Lower lobe of right lung (tissue), 2 donors: ENCODE measurements around the gene PARP1. TPM values are rescaled to one million over a fixed set of nuclear protein-coding genes. Genes with fewer than 3 reads are reported as not detected.

ENCODE experiments used
- ATAC-seq, 2 donors: fragments of 200-7000 bp; cut with Tn5 transposase; one replicate each; pipeline ENCODE4 v1.9.1; 2020 to 2022; ENCODE audit warnings: mild to moderate bottlenecking in 2 of 2, moderate library complexity in 2 of 2
- DNase-seq: peaks from one replicate; pipeline ENCODE4 v3.0.0-alpha.2; 2020
- H3K27ac ChIP-seq: fragments of 200-600 bp; one replicate; pipeline ENCODE4 v1.8.0; 2022
- H3K27me3 ChIP-seq: fragments of 200-600 bp; one replicate; pipeline ENCODE4 v1.8.0; 2022; ENCODE audit warnings: low read depth
- H3K36me3 ChIP-seq: fragments of 200-600 bp; one replicate; pipeline ENCODE4 v1.8.0; 2022; ENCODE audit warnings: mild to moderate bottlenecking
- H3K4me1 ChIP-seq: fragments of 200-600 bp; one replicate; pipeline ENCODE4 v1.8.0; 2022
- H3K4me3 ChIP-seq: fragments of 200-600 bp; one replicate; pipeline ENCODE4 v1.8.0; 2022; ENCODE audit warnings: mild to moderate bottlenecking
- H3K9me3 ChIP-seq: fragments of 200-600 bp; one replicate; pipeline ENCODE4 v1.8.0; 2022
- CTCF ChIP-seq: fragments of 200-600 bp; IDR thresholded peaks from one replicate; pipeline ENCODE4 v1.8.0; 2022; ENCODE audit warnings: antibody characterized with exemption, mild to moderate bottlenecking
- intact Hi-C: fragments of 100-400 bp; cut with DNase I; formaldehyde crosslinking; loops from one replicate; pipeline ENCODE4 v1.11.0; 2022
- total RNA-seq: library from RNA; stranded (reverse); fragmentation: NEBNext Ultra II Directional; extraction: Animal tissue kit (Norgen Biotek cat#: 25700); gene quantifications from one replicate; pipeline ENCODE4 v1.2.1, GENCODE V29; 2021
- donor health status: DM: no; HTN: yes; CAD: no; lungs with severe emphysema.

Gene PARP1
- total RNA-seq, 1 donor from 2014 or later: 59.2 TPM

DNA sequence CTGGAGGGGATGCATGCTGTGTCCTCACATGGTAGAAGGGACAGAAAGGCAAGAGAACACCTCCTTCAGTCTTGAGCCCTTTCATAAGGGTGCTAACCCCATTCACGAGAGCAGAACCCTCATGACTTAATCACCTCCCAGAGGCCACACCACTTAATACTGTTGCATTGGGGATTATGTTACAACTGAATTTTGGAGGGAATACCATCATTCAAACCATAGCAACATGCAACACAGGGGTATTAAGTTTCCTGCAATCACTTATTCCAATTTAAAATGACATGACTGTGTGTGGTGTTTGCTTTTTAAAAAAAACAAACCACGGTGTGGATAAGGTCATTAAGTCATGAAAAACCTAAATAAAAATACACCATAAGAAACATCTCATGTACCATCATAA is 95.8 kb downstream of the PARP1 start:
- ATAC-seq (no peak), DNase-seq (no peak)
- intact Hi-C loops: no loop called here
- Histone ChIP-seq H3K27ac (no peak overlapping the region), H3K4me3 (no peak overlapping the region), H3K9me3 (no peaks in the 10 kb centered on the region), H3K36me3 (no peaks in the 10 kb centered on the region), H3K4me1 (peaks cover 18% of the 10 kb centered on the region), H3K27me3 (no peaks in the 10 kb centered on the region)
- TF ChIP-seq CTCF: no peak

DNA sequence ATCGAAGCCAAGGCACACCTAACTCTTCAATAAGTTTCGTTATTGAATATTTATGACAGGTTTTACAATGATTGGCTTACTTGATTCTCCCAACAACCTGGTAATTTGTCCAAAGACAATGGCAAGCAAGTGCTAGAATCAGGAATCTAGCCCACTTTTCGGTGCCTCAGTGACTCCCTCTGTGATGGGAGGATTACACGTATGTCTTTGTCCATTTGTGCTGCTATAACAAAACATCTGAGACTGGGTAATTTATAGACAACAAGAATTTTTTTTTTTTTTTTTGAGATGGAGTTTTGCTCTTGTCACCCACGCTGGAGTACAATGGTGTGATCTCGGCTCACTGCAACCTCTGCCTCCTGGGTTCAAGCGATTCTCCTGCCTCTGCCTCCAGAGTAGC is 96.5 kb downstream of the PARP1 start:
- Histone ChIP-seq H3K36me3 (no peaks in the 10 kb centered on the region), H3K27me3 (no peaks in the 10 kb centered on the region), H3K27ac (no peak overlapping the region), H3K9me3 (no peaks in the 10 kb centered on the region), H3K4me3 (no peak overlapping the region), H3K4me1 (peaks cover 18% of the 10 kb centered on the region)
- DNase-seq (no peak), ATAC-seq (no peak)
- no peak for TF ChIP-seq CTCF
- intact Hi-C loops: no loop called here

Other genes starting within 250 kb of the PARP1 start
- 41.3 TPM for gene ACBD3, start 221.4 kb downstream of the PARP1 start, total RNA-seq
- 0.38 TPM for gene MIXL1, start 184.4 kb downstream of the PARP1 start, total RNA-seq
- 3.5 TPM for gene LIN9, start 98.9 kb downstream of the PARP1 start, total RNA-seq
- 0.83 TPM for gene STUM, start 140.7 kb upstream of the PARP1 start, total RNA-seq